ENCODE measurements around the gene SNAI1. TPM values are rescaled to one million over a fixed set of nuclear protein-coding genes. Genes with fewer than 3 reads are reported as not detected.

Gene SNAI1
- total RNA-seq, 2 experiments from 2014 or later, result 1.7 to 2.5 TPM

GRCh38 chr20:50012282-50013263 is 29.8 kb downstream of the SNAI1 start:
- peaks cover 4 to 7% of the 10 kb centered on the region in 2 experiments for H3K27me3 ChIP-seq (ENCODE audit: control insufficient read depth in 1 of 2, insufficient read depth in 2 of 2, low read length in 2 of 2)
- POLR2A ChIA-PET, result no interaction called here
- DNase-seq (no peak), ATAC-seq (ENCODE audit: poor library complexity) (no peak)
- Mint-ChIP-seq H3K36me3 (ENCODE audit: low read depth) (no peaks in the 10 kb centered on the region), H3K27ac (no peak overlapping the region), H3K4me3 (no peak overlapping the region), H3K9me3 (no peaks in the 10 kb centered on the region), H3K4me1 (ENCODE audit: low read depth) (peaks cover 5% of the 10 kb centered on the region), H3K27me3 (peaks cover 13% of the 10 kb centered on the region)
- CTCF ChIA-PET, result no interaction called here
- TF ChIP-seq CTCF (IDR thresholded peaks at IDR 0.05), result no peak
- no peaks in the 10 kb centered on the region for H3K36me3 ChIP-seq (ENCODE audit: insufficient read depth, low read length)
- H3K9me3 ChIP-seq (ENCODE audit: control insufficient read depth in 1 of 2, insufficient read depth in 1 of 2, low read length in 2 of 2), result no peaks in the 10 kb centered on the region
- H3K27ac ChIP-seq (ENCODE audit: low read depth in 1 of 2, low read length in 2 of 2), result no peak overlapping the region
- intact Hi-C loops (cut with DNase I, micrococcal nuclease), result no loop called here
- peaks cover 3% of the 10 kb centered on the region for H3K4me1 ChIP-seq (ENCODE audit: insufficient read depth, low read length)
- H3K4me3 ChIP-seq (ENCODE audit: low read length), result no peak overlapping the region

- DNase-seq (no peak), ATAC-seq (ENCODE audit: poor library complexity) (no peak)
- POLR2A ChIA-PET, result no interaction called here
- TF ChIP-seq CTCF (IDR thresholded peaks at IDR 0.05), result no peak
- Mint-ChIP-seq H3K4me3 (no peak overlapping the region), H3K27me3 (peaks cover 10% of the 10 kb centered on the region), H3K9me3 (no peaks in the 10 kb centered on the region), H3K27ac (no peak overlapping the region), H3K4me1 (ENCODE audit: low read depth) (peaks cover 5% of the 10 kb centered on the region), H3K36me3 (ENCODE audit: low read depth) (no peaks in the 10 kb centered on the region)
- H3K4me3 ChIP-seq (ENCODE audit: low read length), result no peak overlapping the region
- no peak overlapping the region for H3K27ac ChIP-seq (ENCODE audit: low read depth in 1 of 2, low read length in 2 of 2)
- intact Hi-C loops (cut with DNase I, micrococcal nuclease), result no loop called here
- H3K36me3 ChIP-seq (ENCODE audit: insufficient read depth, low read length), result no peaks in the 10 kb centered on the region
- CTCF ChIA-PET, result no interaction called here
- H3K27me3 ChIP-seq (ENCODE audit: control insufficient read depth in 1 of 2, insufficient read depth in 2 of 2, low read length in 2 of 2), result peaks cover 0 to 3% of the 10 kb centered on the region in 2 experiments
- H3K4me1 ChIP-seq (ENCODE audit: insufficient read depth, low read length), result peaks cover 3% of the 10 kb centered on the region
- no peaks in the 10 kb centered on the region for H3K9me3 ChIP-seq (ENCODE audit: control insufficient read depth in 1 of 2, insufficient read depth in 1 of 2, low read length in 2 of 2)
These were observed 31.2 kb downstream of the SNAI1 start for GRCh38 chr20:50013976-50014375.

GRCh38 chr20:50014570-50015562 is 32.1 kb downstream of the SNAI1 start:
- intact Hi-C loops (cut with DNase I, micrococcal nuclease), result no loop called here
- Mint-ChIP-seq H3K27ac (no peak overlapping the region), H3K4me1 (ENCODE audit: low read depth) (peaks cover 5% of the 10 kb centered on the region), H3K4me3 (no peak overlapping the region), H3K27me3 (peaks cover 10% of the 10 kb centered on the region), H3K9me3 (no peaks in the 10 kb centered on the region), H3K36me3 (ENCODE audit: low read depth) (no peaks in the 10 kb centered on the region)
- no peaks in the 10 kb centered on the region for H3K9me3 ChIP-seq (ENCODE audit: control insufficient read depth in 1 of 2, insufficient read depth in 1 of 2, low read length in 2 of 2)
- no peaks in the 10 kb centered on the region for H3K36me3 ChIP-seq (ENCODE audit: insufficient read depth, low read length)
- TF ChIP-seq CTCF (IDR thresholded peaks at IDR 0.05), result no peak
- peaks cover 3% of the 10 kb centered on the region for H3K4me1 ChIP-seq (ENCODE audit: insufficient read depth, low read length)
- H3K27ac ChIP-seq (ENCODE audit: low read depth in 1 of 2, low read length in 2 of 2), result no peak overlapping the region
- CTCF ChIA-PET, result interaction anchor here (1.0 kb wide), 1 partner anchor 36 kb away, joined by 4 read pairs; no protein-coding TSS in a partner anchor
- no peak overlapping the region for H3K4me3 ChIP-seq (ENCODE audit: low read length)
- POLR2A ChIA-PET, result no interaction called here
- H3K27me3 ChIP-seq (ENCODE audit: control insufficient read depth in 1 of 2, insufficient read depth in 2 of 2, low read length in 2 of 2), result no peaks in the 10 kb centered on the region
- ATAC-seq (ENCODE audit: poor library complexity) (no peak), DNase-seq (no peak)
